GM21529 (cell line): ENCODE data around the gene PCNX4.
"Not testable (repeated sequence)": the region's sequence is repeated elsewhere in the genome, so short reads cannot be mapped to it uniquely, and the experiment has no call there.

ENCODE experiments used
- ATAC-seq: cut with Tn5 transposase; IDR thresholded peaks from one replicate; pipeline ENCODE4 v1.9.1; 2021; ENCODE audit not compliant: unreplicated experiment

PCNX4 gene

DNA sequence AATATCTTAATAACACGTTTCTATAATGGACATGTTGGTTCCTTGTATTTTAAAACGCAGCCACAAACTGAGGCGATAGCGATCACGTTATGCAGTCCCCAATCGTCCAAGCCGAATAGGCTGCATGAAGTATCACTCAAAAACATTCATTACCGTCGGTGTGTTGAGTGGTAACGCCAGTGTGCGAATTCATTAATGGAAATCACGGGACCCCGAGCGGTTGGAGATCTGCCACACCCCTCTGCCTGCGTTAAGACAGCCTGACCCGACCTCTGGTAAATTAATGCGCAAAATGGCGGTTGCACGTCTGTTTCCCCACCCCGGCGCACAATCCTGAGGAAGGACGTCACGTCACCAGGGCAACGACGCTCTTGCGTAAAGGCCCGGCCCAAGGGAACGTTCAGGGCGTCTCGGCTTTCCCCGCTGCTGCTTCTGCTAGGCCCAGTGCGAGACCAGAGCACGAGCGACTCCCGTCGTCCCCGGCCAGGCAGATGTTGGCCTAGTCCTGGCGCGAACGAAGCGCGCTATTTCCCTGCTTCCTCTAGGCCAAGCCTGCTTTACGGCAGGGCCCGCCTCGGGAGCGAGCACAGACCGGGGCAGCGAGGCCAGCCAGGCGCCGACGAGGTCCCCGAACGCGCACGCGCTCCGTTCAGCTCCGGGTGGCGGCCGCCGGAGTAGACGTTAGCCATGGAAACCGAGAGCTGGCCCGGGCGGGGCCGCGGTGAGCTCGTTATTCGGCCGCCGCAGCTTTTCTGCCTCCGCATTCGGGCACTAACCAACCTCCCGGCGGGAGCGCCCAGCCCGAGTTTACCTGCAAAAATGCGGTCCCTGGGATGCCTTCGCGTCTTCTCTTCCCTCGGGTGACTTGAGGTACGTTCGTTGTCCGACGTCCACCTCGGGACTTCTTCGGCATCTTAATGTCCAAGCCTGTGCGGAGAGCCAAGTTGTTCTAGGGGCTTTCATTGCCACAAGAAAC, at the start of gene PCNX4:
Gene PCNX4, plus strand, starts transcription at position 374 of the 976 bp plus-strand sequence. CDS start 15,716 bp downstream, outside the sequence.
- ATAC-seq = peak; percentile 95

GRCh38 chr14:60047976-60048375, 43.7 kb upstream of the PCNX4 start:
- ATAC-seq = not testable (repeated sequence)

DNA sequence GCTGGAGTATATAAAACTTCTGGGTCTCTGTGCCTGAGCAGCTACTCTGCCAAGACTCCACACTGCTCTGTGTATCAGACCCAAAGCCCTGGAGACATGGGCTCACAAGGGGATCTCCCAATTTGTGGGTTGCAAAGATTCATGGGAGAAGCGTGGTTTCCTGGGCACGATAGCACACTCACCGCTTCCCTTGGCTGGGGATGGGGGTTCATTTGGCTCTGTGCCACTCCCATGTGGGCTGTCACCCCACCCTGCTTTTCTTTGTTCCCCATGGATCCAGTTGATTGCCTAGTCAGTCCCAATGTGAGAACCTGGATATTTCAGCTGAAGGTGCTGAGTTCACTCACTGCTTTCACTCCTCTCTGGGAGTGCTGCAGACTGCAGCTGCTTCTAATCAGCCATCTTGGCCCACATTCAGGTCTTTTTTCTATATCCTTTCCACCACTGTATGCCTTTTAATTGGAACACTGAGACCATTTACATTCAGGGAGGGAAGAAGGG, 40.0 kb upstream of the PCNX4 start:
- ATAC-seq = no peak

DNA sequence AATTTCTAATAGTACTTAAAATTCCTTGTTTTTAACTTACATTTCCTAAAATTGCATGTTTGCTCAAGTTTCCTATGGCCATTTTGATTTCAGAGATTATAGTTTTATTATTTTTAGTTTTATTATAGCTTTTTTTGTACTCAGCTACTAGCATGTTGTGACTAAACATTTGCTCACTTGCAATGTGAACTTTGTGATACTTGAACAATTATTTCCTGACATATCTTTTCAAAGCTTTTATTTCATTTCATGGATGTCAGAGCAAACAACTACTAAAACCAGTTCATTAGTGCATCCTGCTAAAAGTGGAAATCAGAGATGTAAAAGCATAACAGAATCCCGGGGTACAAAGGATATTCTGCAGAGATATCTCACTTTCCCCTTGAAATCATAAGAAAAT, 33.6 kb upstream of the PCNX4 start:
- ATAC-seq = no peak

DNA sequence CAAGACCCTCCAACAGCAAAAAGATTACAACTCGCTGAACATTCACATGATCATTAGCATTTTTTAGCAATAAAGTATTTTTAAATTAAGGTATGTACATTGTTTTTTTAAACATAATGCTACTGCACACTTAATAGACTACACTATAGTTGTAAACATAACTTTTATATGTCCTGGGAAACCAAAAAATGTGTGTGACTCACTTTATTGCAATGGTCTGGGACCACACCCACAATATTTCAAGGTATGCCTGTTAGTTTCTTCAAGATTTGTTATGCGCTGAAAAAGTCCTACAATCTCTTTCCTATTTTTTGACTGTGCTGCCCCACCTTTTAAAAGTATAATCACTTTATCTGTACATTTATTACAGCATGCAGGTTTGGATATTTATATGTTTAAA, 30.4 kb upstream of the PCNX4 start:
- no peak for ATAC-seq

- peak; percentile 74 for ATAC-seq
Observed at GRCh38 chr14:60064491-60065072, 27.1 kb upstream of the PCNX4 start.

DNA sequence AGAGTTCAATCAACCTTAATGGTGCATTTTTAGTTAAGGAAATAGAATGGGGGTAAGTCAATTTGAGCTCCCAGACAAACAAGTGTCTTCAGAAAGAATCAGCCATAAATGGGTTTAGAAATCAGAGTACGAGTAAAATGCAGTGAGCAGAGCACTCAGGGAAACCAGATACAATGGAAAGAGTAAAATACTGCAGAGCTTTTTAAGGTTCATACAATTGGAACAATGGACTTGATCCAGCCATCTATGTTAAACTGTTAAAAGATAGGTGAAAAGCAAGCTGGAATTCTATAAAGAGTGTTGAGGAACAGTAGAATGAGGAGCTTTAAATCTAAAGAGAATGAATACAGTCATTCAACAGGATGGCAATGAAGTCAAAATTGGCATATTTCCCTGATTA, 23.8 kb upstream of the PCNX4 start:
- ATAC-seq = no peak

DNA sequence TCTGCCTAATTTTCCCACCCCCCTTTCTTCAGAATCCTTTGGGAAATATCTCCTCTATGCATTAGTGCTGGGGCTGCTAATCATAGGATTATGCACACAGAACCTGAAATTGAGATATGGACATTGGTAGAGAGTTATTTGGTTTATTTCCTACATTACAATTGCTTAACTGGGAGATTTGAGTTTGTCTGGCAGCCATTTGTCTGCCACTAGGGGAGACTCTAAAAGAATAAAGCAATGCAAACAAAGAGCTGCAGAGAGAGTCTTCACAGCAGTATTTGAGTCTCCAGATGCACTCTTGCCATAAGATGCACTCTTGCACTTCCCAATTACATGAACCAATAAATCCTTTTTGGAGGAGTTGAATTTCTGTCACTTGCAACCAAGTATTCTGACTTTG, 12.0 kb upstream of the PCNX4 start:
- ATAC-seq = no peak

DNA sequence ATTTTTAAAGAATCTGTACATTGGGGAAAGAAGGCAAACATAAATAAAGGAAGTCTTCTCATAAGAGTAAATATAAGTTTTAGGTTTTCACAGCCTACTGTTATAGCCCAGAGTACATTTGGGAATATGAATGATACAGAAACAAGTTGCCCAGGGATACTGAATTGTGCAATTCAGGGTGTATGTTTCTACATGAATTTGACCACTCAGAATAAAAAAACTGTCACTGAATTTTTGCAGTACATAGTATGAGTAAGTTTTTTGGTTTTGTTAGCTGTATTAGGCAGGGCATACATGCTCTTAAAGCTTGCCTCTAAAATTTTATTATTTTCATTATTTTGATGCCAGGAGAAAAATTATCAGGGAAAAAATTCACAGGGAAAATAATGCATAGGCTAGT, 6.6 kb upstream of the PCNX4 start:
- no peak for ATAC-seq

DNA sequence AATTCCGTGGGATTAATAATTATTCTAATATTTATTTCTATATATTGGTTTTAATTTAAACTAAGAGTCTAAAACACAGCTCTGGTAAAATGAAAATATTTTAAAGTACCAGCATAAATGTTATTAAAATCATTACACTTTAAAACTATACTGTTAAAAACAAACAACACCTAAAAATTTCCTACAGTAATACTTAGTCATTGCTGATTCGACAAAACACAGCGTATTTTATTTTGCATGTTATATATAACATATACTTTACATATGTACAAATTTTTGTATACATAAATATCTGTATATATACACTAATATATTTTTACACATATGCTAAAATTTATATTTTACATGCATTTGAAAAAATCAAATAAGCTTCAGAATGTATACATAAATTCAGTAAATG, 6.0 kb upstream of the PCNX4 start:
- no peak for ATAC-seq

DNA sequence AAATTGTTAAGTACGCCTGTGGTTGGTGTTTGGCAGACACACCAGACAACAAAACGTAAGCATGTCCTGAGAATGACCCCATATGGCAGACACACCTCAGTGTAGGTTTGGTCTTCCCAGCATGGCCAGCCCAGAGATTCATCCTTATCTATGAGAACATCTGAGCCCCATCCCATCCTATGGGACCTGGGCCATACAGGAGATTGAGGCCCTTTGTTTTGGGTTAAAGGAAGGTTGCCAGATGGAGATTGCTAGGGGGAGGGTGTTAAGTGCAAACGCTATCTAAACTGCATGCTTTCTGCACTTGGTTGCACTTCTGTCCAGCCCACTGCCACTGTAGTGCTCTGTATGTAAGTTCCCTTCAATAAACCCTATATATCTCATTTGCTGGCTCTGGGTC, 4.1 kb upstream of the PCNX4 start:
- no peak for ATAC-seq

- ATAC-seq = no peak
Observed at GRCh38 chr14:60089221-60089620, 2.5 kb upstream of the PCNX4 start.

- no peak for ATAC-seq
Observed at GRCh38 chr14:60090864-60091519, 731 bp upstream of the PCNX4 start.

DNA sequence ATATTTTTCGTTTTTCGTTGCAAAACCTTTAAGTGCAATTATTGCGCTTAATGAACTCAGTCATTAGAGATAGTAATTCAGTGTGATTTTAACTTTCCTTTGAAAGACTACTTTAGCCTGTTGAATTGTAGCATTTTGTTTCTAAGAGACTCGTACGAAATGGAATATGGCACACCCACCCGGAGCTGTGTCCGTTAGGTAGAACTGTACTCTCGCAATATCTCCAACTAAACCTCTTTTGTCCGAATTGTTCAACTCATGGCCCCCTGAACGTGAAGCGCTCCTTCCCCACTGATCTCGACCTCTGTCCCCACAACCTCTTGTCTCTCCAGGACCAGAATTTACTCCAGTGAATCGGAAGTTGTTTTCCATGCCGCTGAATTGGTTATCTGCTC, 800 bp downstream of the PCNX4 start:
- no peak for ATAC-seq

DNA sequence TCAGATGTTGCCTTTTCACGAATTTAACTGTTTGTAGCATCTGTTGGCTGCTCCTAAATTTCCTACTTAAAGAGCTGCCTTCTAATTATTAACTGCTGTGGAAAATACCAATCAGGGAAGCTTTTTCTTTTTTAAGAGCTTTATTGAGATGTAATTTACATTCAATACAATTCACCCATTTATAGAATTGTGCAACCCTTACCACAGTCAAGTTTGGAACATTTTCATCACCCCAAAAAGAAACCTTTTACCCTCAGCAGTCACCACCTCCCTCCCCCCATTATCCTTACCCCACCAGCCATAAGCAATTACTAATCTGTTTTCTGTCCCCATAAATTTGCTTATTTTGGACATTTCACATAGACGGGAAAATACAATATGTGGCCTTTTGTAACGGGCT, 1.4 kb downstream of the PCNX4 start:
- ATAC-seq = no peak

GRCh38 chr14:60093606-60094005, 1.9 kb downstream of the PCNX4 start:
- no peak for ATAC-seq

DNA sequence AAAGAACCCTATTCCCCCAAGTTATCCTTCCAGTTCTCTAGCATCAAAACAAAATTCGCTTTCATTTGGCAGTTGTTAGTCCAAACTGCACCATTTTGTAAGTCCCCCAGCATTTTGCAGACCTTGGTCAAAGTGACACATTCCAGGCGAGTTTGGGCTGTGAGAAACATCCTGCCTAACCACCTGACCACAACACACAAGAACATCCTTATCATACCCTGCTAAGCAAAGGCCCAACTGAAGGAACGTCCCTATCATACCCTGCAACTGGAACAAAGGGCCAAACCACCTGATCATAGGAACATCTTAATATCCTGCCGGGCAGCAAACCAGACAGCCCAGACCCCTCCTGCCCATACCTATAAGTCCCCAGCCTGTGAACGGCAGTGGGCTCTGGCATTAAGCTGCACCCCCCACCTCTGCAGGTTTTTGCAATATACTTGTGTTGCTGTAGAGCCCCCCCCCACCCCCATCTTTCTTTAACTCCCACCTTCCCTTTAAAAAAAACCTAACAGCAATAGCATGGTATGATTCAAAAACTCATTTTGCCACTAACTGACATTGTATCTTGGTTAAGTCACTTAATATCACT, 2.7 kb downstream of the PCNX4 start:
- ATAC-seq = no peak

DNA sequence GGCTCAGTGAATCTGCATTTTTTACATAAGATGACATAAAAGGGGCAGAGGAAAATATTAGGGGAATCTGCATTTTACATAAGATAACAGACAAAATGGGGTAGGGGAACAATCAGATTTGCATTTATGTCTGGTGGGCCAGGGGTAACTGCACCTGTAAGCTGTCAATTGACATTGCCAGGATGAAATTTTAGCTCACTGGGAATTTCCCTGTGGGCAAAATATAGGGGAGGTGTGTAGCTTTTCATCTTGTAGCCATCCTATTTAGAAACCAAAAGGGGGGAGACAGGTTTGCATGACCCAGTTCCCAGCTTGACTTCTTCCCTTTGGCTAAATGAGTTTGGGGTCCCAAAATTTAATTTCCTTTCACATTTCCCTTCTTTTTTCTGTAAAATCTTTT, 3.5 kb downstream of the PCNX4 start:
- no peak for ATAC-seq

DNA sequence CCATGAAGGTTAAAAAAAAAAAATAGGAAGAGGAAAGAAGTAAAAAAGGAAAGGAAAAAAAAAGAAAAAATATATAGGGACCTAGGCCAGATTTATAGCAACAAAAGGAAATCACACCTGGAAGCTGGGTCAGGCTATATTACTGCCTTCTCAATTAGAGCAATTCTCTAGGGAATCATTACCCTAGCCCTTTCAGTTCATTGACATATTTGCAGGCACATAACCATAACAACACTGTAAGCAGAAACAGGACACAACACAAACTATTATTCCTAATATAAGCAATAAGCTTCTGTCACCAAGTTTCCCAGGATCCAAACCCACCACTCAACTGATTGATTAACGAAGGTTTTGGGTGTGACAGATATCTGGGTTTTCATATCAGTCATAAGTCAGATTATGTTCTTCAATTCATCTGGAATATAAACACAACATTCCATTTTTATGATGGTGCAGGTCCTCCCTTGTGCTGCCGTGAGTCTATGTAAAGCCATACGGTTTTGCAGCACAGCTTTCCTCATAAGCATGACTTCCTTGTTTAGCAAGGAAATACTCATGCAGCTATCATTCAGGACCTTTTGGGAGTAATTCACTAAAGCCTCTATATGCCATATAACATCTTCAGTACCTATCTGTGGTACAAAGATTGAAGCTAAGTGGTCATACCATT, 4.2 kb downstream of the PCNX4 start:
- ATAC-seq = no peak

DNA sequence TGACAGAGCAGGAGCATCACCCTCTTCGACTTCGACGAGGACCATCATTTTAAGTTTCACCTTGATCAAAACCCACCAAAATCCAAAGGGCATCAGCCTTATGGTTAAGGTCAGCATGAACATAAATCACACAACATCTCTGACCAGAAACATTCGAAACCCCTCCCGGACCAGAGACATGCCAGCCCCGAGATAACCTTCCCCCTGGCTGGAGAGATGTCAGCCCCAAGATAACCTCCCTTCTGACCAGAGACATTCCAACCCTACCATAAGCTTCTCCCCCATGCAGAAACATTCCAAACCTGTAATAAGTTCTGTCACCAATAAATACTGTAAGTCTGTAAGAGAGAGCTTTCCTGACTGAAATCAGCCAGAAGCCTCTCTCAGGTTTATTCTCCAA, 6.3 kb downstream of the PCNX4 start:
- ATAC-seq = no peak

GRCh38 chr14:60099855-60100254, 8.1 kb downstream of the PCNX4 start:
- not testable (repeated sequence) for ATAC-seq
